ENCODE data around the gene PRKD1.

Gene PRKD1

DNA sequence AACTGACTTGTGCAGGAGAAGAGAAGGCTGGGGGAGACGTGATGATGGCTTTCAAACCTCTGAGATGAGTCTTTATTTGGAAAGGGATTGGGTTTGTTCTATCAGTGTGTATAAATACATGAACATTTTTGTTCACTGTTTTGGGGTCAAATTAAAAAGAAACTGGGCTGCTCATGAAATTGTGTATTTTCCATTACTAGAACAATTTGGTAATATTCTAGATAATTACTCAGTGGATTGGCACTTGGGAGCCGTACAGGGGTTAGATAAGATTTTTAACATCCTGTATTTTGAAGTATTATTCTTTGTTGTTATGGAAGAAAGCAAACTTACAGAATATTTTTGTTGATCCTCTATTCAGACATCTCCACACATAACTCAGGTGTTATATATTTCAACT is 340.6 kb downstream of the PRKD1 start:
- DNase-seq: no peak

DNA sequence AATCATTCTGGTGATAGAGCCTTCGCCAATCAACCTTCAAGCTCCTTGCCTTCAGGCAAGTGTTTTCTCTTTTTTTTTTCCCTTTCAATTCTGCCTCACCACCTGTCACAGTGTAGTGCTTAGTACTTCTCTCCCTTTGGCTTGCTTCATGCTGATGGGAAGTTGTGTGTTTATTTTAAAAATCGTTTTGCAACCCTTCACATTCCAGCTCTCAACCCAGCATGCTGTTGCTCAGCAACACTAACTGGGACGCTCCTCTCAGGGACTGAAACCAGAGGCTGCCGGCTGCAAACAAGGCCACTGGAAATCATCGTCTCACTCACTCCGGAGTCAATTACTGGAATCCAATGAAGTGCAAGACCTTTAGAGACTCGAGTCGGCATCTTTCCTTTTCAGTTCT is 342.7 kb downstream of the PRKD1 start:
- DNase-seq: peak; percentile 82

DNA sequence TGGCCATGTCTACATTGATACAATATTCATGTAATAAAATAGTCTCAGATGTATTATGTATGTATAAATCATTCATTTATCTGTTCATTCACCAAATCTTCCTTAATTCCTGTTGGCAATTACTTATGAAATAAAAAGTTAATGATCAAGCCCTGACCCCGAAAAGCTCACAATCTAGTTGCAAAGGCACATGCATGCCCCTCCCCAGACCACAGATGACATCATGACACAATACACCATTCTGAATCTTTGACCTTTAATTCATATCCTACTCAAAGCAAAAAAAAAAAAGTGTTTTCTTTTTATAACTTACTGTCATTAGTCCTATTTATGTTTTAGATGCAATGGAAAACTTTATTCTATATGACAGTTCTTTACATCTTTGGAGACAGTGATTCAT is 346.9 kb downstream of the PRKD1 start:
- DNase-seq: no peak

DNA sequence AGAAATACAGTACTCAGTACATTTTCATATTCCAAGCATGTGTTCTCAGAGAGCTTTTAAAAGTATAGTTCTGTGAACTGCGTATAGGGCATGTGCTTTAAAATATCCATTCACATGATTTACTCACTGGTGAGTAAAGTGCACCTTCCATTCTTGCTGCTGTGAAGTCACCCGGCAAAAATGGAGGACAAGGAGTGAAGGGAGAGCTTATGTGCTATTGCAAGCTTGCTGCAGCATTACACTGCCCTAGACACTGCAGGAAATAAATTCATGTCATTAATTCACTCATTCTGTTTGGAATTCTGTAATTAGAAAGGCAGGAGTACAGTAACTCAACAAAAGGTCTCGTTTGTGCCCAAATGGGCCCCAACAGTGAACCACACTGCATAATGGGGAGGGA is 347.8 kb downstream of the PRKD1 start:
- DNase-seq: no peak

- no peak for DNase-seq
These were observed 350.7 kb downstream of the PRKD1 start for GRCh38 chr14:29576927-29577326.

GRCh38 chr14:29569194-29569593 is 358.5 kb downstream of the PRKD1 start:
- no peak for DNase-seq

- no peak for DNase-seq
These were observed 361.5 kb downstream of the PRKD1 start for GRCh38 chr14:29566194-29566593.

GRCh38 chr14:29558516-29558915 is 369.1 kb downstream of the PRKD1 start:
- DNase-seq: no peak

DNA sequence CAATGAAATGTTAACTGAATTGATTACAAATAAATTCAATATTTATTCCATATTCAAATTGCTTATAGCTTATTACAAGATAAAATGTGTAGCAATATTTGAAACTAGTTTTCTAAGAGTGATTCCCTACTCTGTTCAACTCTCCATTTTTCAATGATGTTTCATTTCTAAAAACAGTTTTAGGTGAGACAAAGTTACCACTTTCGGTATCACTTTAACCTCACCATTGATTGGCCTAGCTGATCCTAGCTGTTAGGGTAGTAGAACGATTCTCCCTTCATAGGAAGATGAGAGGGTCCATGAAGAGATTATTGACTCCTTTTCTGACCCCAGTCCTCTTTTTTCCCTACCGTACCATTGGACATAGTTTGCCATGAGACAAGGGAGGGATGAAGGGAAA is 373.3 kb downstream of the PRKD1 start:
- DNase-seq: no peak

- DNase-seq: no peak
These were observed 374.2 kb downstream of the PRKD1 start for GRCh38 chr14:29553427-29553826.

- peak; percentile 71 for DNase-seq
These were observed 378.7 kb downstream of the PRKD1 start for GRCh38 chr14:29548948-29549370.

DNA sequence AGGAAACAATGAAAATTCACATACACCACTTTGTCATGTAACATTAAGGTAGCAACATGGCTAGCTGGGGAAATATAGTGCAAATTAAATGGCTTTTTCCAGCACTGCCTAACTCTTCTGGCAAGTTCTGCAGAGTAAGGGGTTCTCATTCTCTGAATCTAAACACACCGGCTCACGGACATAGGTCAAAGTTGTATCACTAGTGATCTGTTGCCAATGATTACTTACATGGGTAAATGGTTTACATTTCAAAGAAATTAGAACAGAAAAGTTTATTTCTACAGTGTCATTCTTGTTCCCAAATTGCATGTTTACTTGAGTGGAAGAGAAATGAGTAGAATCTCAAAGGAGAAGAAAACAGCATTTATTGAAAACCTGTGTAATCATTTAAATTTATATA is 381.9 kb downstream of the PRKD1 start:
- no peak for DNase-seq

- peak; percentile 18 for DNase-seq
These were observed 390.6 kb downstream of the PRKD1 start for GRCh38 chr14:29536886-29537511.

DNA sequence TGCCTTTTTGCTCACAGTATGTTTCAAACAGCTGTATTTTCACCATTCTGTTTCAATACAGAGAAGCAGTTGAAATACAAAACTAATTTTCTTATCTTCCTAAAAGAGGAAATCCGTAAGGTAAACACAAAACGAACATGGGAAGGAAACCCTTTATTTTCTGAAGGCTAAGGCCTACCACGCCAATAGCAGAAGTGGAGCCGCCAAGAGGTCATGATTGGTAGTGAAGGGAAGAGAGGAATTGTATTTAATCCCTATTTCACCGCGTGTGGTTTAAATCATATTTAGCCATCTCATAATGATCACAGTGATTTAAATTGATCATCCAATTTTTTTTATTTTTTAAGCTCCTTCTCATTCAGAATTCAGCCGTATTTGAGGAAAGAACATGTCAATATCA is 398.2 kb downstream of the PRKD1 start:
- DNase-seq: no peak

DNA sequence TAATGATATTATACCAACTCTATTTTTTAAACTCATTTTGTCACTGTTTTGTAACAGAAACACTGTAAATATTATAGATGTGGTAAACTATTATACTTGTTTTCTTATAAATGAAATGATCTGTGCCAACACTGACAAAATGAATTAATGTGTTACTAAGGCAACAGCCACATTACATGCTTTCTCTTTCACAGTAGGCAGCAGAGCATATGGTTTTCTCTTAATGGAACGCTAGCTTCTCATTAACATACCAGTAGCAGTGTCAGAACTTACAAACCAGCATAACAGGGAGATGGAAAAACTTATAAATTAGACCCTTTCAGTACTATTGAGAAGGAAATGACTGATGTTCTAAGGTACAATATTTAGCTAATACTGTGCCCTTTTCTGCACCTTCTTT is 398.8 kb downstream of the PRKD1 start:
- DNase-seq: peak; percentile 26

DNA sequence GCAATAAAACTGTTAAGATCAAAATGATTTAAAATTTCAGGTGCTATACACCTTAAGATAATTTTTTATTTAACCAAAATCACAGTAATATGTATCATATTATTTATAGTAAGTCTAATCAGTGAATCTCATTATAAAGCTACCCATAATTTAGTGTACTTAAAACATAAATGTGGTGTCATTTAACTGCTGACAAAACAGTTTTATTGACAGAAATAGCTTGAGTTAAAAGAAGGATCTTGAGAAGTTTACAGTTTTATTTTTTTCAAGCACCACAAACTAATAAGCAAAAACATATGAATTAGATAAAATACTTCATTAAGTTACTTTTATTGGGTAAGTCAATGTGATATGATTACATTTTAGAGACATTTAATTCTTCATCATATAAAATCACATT is 400.4 kb downstream of the PRKD1 start:
- DNase-seq: no peak
